Uterus (tissue), 2 donors: Measurements from ENCODE around the gene ARHGAP31.
"Not testable (repeated sequence)": the region's sequence is repeated elsewhere in the genome, so short reads cannot be mapped to it uniquely, and the experiment has no call there.

Experiments used
- POLR2A ChIP-seq, 2 donors: fragments of 450-650 bp; IDR thresholded peaks; one replicate each; pipeline ENCODE4 v1.6.1; 2016; ENCODE audit warnings: antibody characterized with exemption in 2 of 2, mild to moderate bottlenecking in 1 of 2, moderate library complexity in 1 of 2
- TF ChIP-seq, protein P1 (sequence below), 4 experiments: fragments of 200-600 bp in 2 of 4; fragments of 450-650 bp in 2 of 4; sonication (generic) in 2 of 4; IDR thresholded peaks; one replicate each; pipeline ENCODE4 v1.5.1; 2016 to 2019; ENCODE audit warnings: antibody characterized with exemption in 4 of 4, mild to moderate bottlenecking in 2 of 4, moderate library complexity in 1 of 4

DNA sequence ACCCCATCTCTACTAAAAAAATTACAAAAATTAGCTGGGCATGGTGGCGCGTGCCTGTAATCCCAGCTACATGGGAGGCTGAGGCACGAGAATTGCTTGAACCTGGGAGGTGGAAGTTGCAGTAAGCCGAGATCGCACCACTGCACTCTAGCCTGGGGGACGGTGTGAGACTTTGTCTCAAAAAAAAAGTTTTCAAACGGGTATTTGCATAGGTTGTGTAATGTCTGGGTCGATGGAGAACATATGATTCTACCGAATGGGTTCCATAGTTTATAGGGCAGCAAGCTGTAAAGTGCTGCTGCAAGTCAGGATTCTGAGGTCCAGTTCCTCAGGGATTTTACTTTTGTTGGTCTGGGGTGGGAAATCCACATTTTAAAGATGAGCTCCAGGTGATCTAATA, 12.2 kb downstream of the ARHGAP31 start:
- TF ChIP-seq, protein P1, sequence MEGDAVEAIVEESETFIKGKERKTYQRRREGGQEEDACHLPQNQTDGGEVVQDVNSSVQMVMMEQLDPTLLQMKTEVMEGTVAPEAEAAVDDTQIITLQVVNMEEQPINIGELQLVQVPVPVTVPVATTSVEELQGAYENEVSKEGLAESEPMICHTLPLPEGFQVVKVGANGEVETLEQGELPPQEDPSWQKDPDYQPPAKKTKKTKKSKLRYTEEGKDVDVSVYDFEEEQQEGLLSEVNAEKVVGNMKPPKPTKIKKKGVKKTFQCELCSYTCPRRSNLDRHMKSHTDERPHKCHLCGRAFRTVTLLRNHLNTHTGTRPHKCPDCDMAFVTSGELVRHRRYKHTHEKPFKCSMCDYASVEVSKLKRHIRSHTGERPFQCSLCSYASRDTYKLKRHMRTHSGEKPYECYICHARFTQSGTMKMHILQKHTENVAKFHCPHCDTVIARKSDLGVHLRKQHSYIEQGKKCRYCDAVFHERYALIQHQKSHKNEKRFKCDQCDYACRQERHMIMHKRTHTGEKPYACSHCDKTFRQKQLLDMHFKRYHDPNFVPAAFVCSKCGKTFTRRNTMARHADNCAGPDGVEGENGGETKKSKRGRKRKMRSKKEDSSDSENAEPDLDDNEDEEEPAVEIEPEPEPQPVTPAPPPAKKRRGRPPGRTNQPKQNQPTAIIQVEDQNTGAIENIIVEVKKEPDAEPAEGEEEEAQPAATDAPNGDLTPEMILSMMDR (IDR thresholded peaks at IDR 0.05), result not testable (repeated sequence)
- not testable (repeated sequence) for TF ChIP-seq POLR2A (IDR thresholded peaks at IDR 0.05)
